Uterus (tissue), 2 donors: ENCODE data around the gene POLD4.

Experiments
- POLR2A ChIP-seq, 2 donors: fragments of 450-650 bp; IDR thresholded peaks; one replicate each; pipeline ENCODE4 v1.6.1; 2016; ENCODE audit warnings: antibody characterized with exemption in 2 of 2, mild to moderate bottlenecking in 1 of 2, moderate library complexity in 1 of 2
- TF ChIP-seq, protein P1 (sequence below), 4 experiments: fragments of 200-600 bp in 2 of 4; fragments of 450-650 bp in 2 of 4; sonication (generic) in 2 of 4; IDR thresholded peaks; one replicate each; pipeline ENCODE4 v1.5.1; 2016 to 2019; ENCODE audit warnings: antibody characterized with exemption in 4 of 4, mild to moderate bottlenecking in 2 of 4, moderate library complexity in 1 of 4

DNA sequence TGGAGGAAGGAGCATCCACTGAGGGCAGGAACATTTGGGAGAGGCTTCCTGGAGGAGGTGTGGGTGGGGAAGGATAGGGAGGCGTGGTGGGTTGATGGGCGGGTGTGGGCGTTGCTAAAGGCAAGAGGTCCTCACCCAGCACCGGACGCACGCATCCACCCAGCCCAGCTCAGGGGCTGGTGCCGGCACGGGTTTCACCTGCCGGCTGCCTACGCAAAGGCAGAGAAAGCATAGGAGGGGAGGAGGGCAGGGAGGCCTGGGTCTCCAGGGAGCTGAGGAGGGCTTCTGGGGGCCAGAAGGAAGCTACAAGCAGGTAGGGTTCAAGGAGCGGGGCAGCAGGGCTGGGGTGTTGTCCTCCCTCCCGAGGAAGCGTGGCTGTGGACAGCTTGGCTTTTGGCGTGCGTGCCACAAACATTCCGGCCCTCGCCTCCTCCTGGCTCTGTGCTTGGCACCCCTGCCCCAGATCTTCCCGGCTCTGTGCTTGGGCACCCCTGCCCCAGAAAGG is 42.2 kb downstream of the POLD4 start:
- TF ChIP-seq, protein P1, sequence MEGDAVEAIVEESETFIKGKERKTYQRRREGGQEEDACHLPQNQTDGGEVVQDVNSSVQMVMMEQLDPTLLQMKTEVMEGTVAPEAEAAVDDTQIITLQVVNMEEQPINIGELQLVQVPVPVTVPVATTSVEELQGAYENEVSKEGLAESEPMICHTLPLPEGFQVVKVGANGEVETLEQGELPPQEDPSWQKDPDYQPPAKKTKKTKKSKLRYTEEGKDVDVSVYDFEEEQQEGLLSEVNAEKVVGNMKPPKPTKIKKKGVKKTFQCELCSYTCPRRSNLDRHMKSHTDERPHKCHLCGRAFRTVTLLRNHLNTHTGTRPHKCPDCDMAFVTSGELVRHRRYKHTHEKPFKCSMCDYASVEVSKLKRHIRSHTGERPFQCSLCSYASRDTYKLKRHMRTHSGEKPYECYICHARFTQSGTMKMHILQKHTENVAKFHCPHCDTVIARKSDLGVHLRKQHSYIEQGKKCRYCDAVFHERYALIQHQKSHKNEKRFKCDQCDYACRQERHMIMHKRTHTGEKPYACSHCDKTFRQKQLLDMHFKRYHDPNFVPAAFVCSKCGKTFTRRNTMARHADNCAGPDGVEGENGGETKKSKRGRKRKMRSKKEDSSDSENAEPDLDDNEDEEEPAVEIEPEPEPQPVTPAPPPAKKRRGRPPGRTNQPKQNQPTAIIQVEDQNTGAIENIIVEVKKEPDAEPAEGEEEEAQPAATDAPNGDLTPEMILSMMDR (IDR thresholded peaks at IDR 0.05): no peak
- no peak for TF ChIP-seq POLR2A (IDR thresholded peaks at IDR 0.05)
